SHP77 treated with DMSO at 0.1 percent for 48 hours (cell line): ENCODE measurements around the gene RASGRF2.

Experiments used
- DNase-seq: peaks from one replicate; lab custom pipeline; 2025; lab: John Stamatoyannopoulos, UW

Gene RASGRF2

GRCh38 chr5:81177061-81177460 lies 216.9 kb downstream of the RASGRF2 start:
- DNase-seq: no peak

- DNase-seq: no peak
Observed at GRCh38 chr5:81179959-81180358, 219.8 kb downstream of the RASGRF2 start.

- DNase-seq: no peak
Observed at GRCh38 chr5:81180780-81181460, 220.8 kb downstream of the RASGRF2 start.

- no peak for DNase-seq
Observed at GRCh38 chr5:81181576-81182316, 221.6 kb downstream of the RASGRF2 start.

- no peak for DNase-seq
Observed at GRCh38 chr5:81182396-81183390, 222.5 kb downstream of the RASGRF2 start.

- DNase-seq: no peak
Observed at GRCh38 chr5:81183811-81184748, 223.9 kb downstream of the RASGRF2 start.

- DNase-seq: no peak
Observed at GRCh38 chr5:81184749-81185110, 224.6 kb downstream of the RASGRF2 start.

GRCh38 chr5:81187885-81188284 lies 227.7 kb downstream of the RASGRF2 start:
- peak; percentile 54 for DNase-seq

GRCh38 chr5:81188962-81189361 lies 228.8 kb downstream of the RASGRF2 start:
- DNase-seq: no peak

GRCh38 chr5:81189875-81190498 lies 229.8 kb downstream of the RASGRF2 start:
- no peak for DNase-seq

GRCh38 chr5:81191726-81192372 lies 231.7 kb downstream of the RASGRF2 start:
- DNase-seq: no peak

- no peak for DNase-seq
Observed at GRCh38 chr5:81192373-81192750, 232.2 kb downstream of the RASGRF2 start.

- DNase-seq: peak; percentile 42
Observed at GRCh38 chr5:81194633-81195334, 234.6 kb downstream of the RASGRF2 start.

GRCh38 chr5:81195335-81195929 lies 235.3 kb downstream of the RASGRF2 start:
- no peak for DNase-seq

- DNase-seq: no peak
Observed at GRCh38 chr5:81202655-81203054, 242.5 kb downstream of the RASGRF2 start.

- no peak for DNase-seq
Observed at GRCh38 chr5:81203729-81204128, 243.6 kb downstream of the RASGRF2 start.

GRCh38 chr5:81204205-81204604 lies 244.0 kb downstream of the RASGRF2 start:
- DNase-seq: no peak

- DNase-seq: no peak
Observed at GRCh38 chr5:81205058-81205457, 244.9 kb downstream of the RASGRF2 start.

GRCh38 chr5:81207009-81207408 lies 246.8 kb downstream of the RASGRF2 start:
- DNase-seq: no peak
